SU-DHL-6 (cell line): ENCODE results near the gene NTM.

Experiments
- H2AFZ ChIP-seq: fragments of 200-600 bp; sonication (generic); 2 replicates; pipeline ENCODE4 v1.6.1; 2014; ENCODE audit warnings: low read depth, mild to moderate bottlenecking, moderate library complexity, mixed read lengths, antibody characterized with exemption, low read length; ENCODE audit not compliant: severe bottlenecking
- H3F3A ChIP-seq: fragments of 200-600 bp; shearing (Covaris generic); 2 replicates; pipeline ENCODE4 v1.6.0; 2016; ENCODE audit warnings: antibody characterized with exemption, mild to moderate bottlenecking; ENCODE audit not compliant: insufficient read depth
- H3K27ac ChIP-seq: fragments of 200-600 bp; sonication (generic); 2 replicates; pipeline ENCODE4 v1.5.1; 2016; ENCODE audit warnings: low read depth, mild to moderate bottlenecking, low read length, moderate library complexity, mixed read lengths
- H3K27me3 ChIP-seq: fragments of 200-600 bp; sonication (generic), shearing (Covaris generic); 2 replicates; pipeline ENCODE4 v1.6.0; 2014; ENCODE audit warnings: mild to moderate bottlenecking, low read length
- H3K36me3 ChIP-seq: fragments of 200-600 bp; sonication (generic); 2 replicates; pipeline ENCODE4 v1.6.1; 2014; ENCODE audit warnings: mild to moderate bottlenecking, low read length, mixed read lengths
- H3K4me2 ChIP-seq: fragments of 300-600, 200-600 bp; shearing (Covaris generic), sonication (generic); 2 replicates; pipeline ENCODE4 v1.6.0; 2014; ENCODE audit warnings: low read length, low read depth, mild to moderate bottlenecking; ENCODE audit not compliant: poor library complexity, severe bottlenecking
- H3K4me3 ChIP-seq: fragments of 200-600 bp; sonication (generic); 2 replicates; pipeline ENCODE4 v1.5.1; 2014; ENCODE audit warnings: antibody characterized with exemption, low read length, mild to moderate bottlenecking, mixed read lengths; ENCODE audit not compliant: insufficient read depth, poor library complexity, severe bottlenecking
- H3K79me2 ChIP-seq: fragments of 200-600 bp; sonication (generic); 2 replicates; pipeline ENCODE4 v1.6.1; 2014; ENCODE audit warnings: mild to moderate bottlenecking, low read length, moderate library complexity; ENCODE audit not compliant: insufficient read depth
- H3K9ac ChIP-seq: fragments of 200-600 bp; sonication (generic); 2 replicates; pipeline ENCODE4 v1.7.0; 2014; ENCODE audit warnings: mild to moderate bottlenecking, low read length
- H3K9me2 ChIP-seq: fragments of 200-600 bp; sonication (generic); replicated peaks from 2 replicates; pipeline ENCODE4 v1.6.1; 2014; ENCODE audit warnings: low read length; ENCODE audit not compliant: insufficient read depth
- H3K9me3 ChIP-seq: fragments of 200-600 bp; sonication (generic); 2 replicates; pipeline ENCODE4 v1.6.1; 2014; ENCODE audit warnings: low read length, mixed read lengths; ENCODE audit not compliant: insufficient read depth
- H4K20me1 ChIP-seq: fragments of 200-600 bp; sonication (generic); 2 replicates; pipeline ENCODE4 v1.6.1; 2014; ENCODE audit warnings: low read depth, mild to moderate bottlenecking, antibody characterized with exemption, low read length, moderate library complexity, mixed read lengths
- EZH2phosphoT487 ChIP-seq: fragments of 200-600 bp; sonication (generic), shearing (Covaris generic); conservative IDR thresholded peaks from 2 replicates; pipeline ENCODE4 v1.6.1; 2018; ENCODE audit warnings: mild to moderate bottlenecking, antibody characterized with exemption, low read length, moderate library complexity, mixed read lengths
- TF ChIP-seq, protein P1 (sequence below): fragments of 200-600 bp; sonication (generic); IDR thresholded peaks from one replicate; pipeline ENCODE4 v1.5.1; 2017; ENCODE audit warnings: antibody characterized with exemption, mild to moderate bottlenecking, low read length, moderate library complexity; ENCODE audit not compliant: insufficient read depth, poor library complexity, severe bottlenecking

NTM gene

DNA sequence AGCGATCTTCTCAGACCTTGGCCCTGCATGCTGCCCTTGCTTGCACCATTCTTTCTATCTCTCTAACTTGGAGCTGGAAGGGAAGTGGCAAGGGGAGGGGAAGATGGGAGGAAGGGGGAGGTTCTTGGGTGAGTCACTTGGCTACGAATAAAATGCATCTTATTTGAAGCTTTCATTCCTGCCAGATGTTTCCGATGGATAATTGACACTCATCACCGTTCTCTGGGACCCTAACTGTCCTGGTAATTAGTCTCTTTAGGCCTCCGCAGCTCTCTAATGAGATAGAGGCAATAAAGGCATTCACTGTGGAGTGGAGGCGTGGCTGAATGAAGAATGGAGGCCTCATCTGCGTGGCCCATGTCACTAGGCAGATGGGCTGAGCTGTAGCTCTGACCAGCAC, 960.1 kb downstream of the NTM start:
- no peaks in the 10 kb centered on the region for H3K79me2 ChIP-seq
- no peaks in the 10 kb centered on the region for H3K27me3 ChIP-seq
- no peaks in the 10 kb centered on the region for H3K36me3 ChIP-seq
- no peak overlapping the region for H3K4me2 ChIP-seq
- TF ChIP-seq EZH2phosphoT487: no peak
- TF ChIP-seq, protein P1, sequence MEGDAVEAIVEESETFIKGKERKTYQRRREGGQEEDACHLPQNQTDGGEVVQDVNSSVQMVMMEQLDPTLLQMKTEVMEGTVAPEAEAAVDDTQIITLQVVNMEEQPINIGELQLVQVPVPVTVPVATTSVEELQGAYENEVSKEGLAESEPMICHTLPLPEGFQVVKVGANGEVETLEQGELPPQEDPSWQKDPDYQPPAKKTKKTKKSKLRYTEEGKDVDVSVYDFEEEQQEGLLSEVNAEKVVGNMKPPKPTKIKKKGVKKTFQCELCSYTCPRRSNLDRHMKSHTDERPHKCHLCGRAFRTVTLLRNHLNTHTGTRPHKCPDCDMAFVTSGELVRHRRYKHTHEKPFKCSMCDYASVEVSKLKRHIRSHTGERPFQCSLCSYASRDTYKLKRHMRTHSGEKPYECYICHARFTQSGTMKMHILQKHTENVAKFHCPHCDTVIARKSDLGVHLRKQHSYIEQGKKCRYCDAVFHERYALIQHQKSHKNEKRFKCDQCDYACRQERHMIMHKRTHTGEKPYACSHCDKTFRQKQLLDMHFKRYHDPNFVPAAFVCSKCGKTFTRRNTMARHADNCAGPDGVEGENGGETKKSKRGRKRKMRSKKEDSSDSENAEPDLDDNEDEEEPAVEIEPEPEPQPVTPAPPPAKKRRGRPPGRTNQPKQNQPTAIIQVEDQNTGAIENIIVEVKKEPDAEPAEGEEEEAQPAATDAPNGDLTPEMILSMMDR: no peak
- no peak overlapping the region for H3K9ac ChIP-seq
- H3K27ac ChIP-seq: no peak overlapping the region
- no peaks in the 10 kb centered on the region for H4K20me1 ChIP-seq
- no peaks in the 10 kb centered on the region for H3K9me2 ChIP-seq
- no peak overlapping the region for H3K4me3 ChIP-seq
- no peaks in the 10 kb centered on the region for H3F3A ChIP-seq
- no peak overlapping the region for H2AFZ ChIP-seq
- no peaks in the 10 kb centered on the region for H3K9me3 ChIP-seq

DNA sequence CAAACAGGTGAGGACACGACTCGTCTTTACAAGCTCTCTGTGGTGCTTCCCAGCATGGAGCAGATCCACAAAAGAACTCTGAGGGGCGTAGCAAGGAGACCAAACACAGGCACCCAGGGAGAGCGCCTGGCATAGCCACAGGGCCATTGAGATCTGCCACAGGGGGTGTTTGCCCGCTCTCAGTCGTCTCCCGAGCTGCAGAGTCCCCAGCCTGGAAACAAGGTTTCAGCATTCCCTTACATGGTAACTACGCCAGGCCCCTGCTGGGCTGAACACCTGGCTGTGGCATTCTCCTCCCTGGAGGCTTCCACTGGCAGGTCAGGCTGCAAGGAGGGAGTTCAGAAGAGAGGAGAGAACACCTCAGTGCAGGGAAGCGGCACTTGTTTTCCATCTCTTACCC, 962.1 kb downstream of the NTM start:
- Histone ChIP-seq H3K4me3 (no peak overlapping the region), H3K4me2 (no peak overlapping the region), H3K36me3 (no peaks in the 10 kb centered on the region), H3K9ac (no peak overlapping the region), H3K79me2 (no peaks in the 10 kb centered on the region), H3K9me2 (no peaks in the 10 kb centered on the region), H3K27ac (no peak overlapping the region), H4K20me1 (no peaks in the 10 kb centered on the region), H3K9me3 (no peaks in the 10 kb centered on the region), H3K27me3 (no peaks in the 10 kb centered on the region), H2AFZ (no peak overlapping the region), H3F3A (no peaks in the 10 kb centered on the region)
- TF ChIP-seq, protein P1: no peak
- no peak for TF ChIP-seq EZH2phosphoT487

DNA sequence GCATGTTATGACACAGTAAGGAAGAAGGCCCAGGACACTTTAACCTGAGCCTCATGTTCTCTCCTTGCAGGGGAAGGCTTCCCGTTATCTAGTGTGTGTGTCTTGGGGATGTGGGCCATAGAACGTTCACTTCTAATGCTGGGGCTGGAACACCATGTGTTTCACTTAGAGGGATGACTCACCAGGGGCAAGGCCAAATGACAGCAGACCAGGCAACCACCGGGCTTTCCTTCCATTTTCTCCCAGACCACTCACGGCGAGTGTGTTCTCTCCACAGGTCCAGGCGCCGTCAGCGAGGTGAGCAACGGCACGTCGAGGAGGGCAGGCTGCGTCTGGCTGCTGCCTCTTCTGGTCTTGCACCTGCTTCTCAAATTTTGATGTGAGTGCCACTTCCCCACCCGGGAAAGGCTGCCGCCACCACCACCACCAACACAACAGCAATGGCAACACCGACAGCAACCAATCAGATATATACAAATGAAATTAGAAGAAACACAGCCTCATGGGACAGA, 964.4 kb downstream of the NTM start:
- Histone ChIP-seq H3K4me3 (no peak overlapping the region), H3K9ac (no peak overlapping the region), H4K20me1 (no peaks in the 10 kb centered on the region), H3F3A (no peaks in the 10 kb centered on the region), H3K27ac (no peak overlapping the region), H3K9me3 (no peaks in the 10 kb centered on the region), H3K79me2 (no peaks in the 10 kb centered on the region), H3K27me3 (no peaks in the 10 kb centered on the region), H3K9me2 (no peaks in the 10 kb centered on the region), H3K36me3 (no peaks in the 10 kb centered on the region), H2AFZ (no peak overlapping the region), H3K4me2 (no peak overlapping the region)
- TF ChIP-seq, protein P1: no peak
- no peak for TF ChIP-seq EZH2phosphoT487
